NOMO-1 (cell line): ENCODE data around the gene SPEM1.
A peak's percentile ranks its signal among the peaks of the same experiment; 100 is the strongest.

ENCODE experiments used
- DNase-seq, 2 experiments: peaks; one replicate each; lab custom pipeline; 2025; ENCODE audit not compliant: unreplicated experiment in 2 of 2; lab: John Stamatoyannopoulos, UW

The SPEM1 gene

DNA sequence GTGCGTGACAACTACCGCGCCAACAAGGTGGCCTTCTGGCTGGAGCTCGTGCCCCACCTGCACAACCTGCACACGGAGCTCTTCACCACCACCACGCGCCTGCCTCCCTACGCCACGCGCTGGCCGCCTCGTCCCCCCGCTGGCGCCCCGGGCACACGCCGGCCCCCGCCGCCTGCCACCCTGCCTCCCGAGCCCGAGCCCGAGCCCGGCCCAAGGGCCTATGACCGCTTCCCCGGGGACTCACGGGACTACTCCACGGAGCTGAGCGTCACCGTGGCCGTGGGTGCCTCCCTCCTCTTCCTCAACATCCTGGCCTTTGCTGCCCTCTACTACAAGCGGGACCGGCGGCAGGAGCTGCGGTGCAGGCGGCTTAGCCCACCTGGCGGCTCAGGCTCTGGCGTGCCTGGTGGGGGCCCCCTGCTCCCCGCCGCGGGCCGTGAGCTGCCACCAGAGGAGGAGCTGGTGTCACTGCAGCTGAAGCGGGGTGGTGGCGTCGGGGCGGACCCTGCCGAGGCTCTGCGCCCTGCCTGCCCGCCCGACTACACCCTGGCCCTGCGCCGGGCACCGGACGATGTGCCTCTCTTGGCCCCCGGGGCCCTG is 3.0 kb upstream of the SPEM1 start:
- DNase-seq = no peak

- no peak for DNase-seq
These were observed 1.5 kb upstream of the SPEM1 start for GRCh38 chr17:7418472-7419152.

GRCh38 chr17:7421186-7421585 is 1.1 kb downstream of the SPEM1 start:
- DNase-seq = no peak

DNA sequence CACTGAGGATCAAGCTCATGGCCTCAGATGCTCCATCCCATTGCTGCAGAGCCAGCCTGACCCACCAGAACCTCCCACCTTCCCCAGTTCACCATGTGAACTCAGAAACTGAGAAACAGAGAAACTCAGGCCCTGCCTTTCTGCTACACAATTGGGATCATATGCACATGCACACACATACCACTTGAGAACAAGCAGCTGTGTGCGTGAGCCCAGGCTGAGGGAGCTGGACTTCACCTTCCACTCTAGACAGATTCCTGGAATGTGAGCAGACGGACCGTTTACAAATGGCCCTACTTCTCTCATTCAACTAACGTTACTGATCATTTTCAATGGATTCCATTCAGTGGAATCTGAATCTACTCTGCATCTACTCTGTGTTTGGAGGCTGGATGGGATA is 3.6 kb downstream of the SPEM1 start:
- DNase-seq = no peak

- DNase-seq = no peak
These were observed 5.2 kb downstream of the SPEM1 start, which contains the start of gene SPEM2 for GRCh38 chr17:7425316-7425715. Gene SPEM2 (plus strand): TSS chr17:7425616. CDS start chr17:7425689, 73 bp downstream.

GRCh38 chr17:7425756-7426155 is 5.6 kb downstream of the SPEM1 start:
- no peak for DNase-seq

- DNase-seq = no peak
These were observed 6.2 kb downstream of the SPEM1 start for GRCh38 chr17:7426203-7426863.

GRCh38 chr17:7426896-7427489 is 6.9 kb downstream of the SPEM1 start:
- DNase-seq = no peak

- no peak for DNase-seq
These were observed 7.4 kb downstream of the SPEM1 start for GRCh38 chr17:7427549-7427948.

GRCh38 chr17:7428557-7428956 is 8.4 kb downstream of the SPEM1 start, which contains the start of gene SPEM3:
Gene SPEM3 (plus strand): TSS chr17:7428857. CDS start chr17:7428903, 46 bp downstream.
- DNase-seq = no peak

GRCh38 chr17:7429722-7430121 is 9.6 kb downstream of the SPEM1 start:
- no peak for DNase-seq

- DNase-seq = no peak
These were observed 11.1 kb downstream of the SPEM1 start for GRCh38 chr17:7431231-7431630.

- DNase-seq = no peak
These were observed 12.2 kb downstream of the SPEM1 start for GRCh38 chr17:7432296-7432695.

DNA sequence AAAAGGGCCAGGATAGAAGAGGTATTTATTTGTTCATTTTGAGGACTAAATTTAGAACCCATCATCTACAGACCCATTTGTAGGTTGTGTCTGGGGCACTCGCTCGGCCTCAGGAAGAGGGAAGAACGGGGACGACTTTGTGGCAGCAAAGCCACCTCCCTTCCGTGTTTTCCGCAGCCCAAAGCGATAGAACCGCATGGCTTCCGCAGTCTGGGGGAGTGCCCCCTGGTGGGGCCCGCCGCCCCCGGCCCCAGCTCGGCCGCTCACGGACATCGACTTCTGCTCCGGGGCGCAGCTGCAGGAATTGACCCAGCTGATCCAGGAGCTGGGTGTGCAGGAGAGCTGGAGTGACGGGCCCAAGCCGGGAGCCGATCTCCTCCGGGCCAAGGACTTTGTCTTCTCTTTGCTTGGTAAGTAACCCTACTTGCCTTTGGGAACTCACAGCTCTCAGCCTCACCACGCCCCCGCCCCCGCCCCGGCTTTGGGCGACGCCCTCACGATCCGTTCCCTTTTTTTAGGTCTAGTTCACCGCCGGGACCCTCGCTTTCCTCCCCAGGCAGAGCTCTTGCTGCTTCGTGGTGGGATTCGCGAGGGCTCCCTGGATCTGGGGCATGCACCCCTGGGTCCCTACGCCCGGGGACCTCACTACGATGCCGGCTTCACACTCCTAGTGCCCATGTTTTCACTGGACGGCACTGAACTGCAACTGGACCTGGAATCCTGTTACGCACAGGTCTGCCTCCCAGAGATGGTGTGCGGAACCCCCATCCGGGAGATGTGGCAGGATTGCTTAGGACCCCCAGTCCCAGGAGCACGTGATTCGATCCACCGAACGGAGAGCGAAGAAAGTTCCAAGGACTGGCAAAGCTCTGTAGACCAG is 15.8 kb downstream of the SPEM1 start:
- DNase-seq = peak; percentile 69 to 74

- DNase-seq = peak; percentile 77 to 85
These were observed 16.6 kb downstream of the SPEM1 start for GRCh38 chr17:7436556-7437368.

GRCh38 chr17:7437369-7437863 is 17.3 kb downstream of the SPEM1 start:
- DNase-seq = no peak

DNA sequence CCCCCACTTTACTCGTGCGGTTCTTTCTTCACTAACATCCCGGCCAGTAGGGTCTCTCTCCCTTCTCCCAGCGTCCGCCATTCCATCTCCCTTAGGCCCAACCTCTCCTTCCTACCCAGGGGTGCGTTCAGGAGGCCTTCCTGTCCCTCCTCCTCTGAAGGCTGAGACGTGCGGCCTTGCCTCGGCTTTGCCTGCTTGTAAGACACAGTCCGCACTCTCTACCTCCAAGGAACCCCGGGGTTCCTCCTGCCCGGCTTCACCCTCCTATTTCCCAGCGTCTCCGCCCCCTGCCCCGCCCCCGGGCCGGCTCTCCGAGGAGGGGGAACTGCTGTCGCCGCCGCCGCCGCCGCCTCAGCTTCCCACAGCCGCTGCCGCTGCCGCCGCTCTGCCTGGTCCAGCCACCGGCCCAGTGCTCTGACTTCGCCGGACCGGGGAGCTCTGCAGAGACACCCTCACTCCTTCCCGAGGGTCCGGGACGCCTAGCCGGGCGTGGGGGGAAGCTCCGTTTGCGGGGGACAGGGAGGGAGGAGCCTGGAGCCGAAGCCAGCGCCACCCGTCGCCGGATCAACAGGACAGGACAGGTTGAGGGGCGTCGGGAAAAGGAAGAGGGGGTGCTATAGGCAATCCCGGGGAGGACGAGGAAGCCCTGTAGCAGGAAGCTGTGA is 18.0 kb downstream of the SPEM1 start:
- DNase-seq = peak; percentile 39 to 49

DNA sequence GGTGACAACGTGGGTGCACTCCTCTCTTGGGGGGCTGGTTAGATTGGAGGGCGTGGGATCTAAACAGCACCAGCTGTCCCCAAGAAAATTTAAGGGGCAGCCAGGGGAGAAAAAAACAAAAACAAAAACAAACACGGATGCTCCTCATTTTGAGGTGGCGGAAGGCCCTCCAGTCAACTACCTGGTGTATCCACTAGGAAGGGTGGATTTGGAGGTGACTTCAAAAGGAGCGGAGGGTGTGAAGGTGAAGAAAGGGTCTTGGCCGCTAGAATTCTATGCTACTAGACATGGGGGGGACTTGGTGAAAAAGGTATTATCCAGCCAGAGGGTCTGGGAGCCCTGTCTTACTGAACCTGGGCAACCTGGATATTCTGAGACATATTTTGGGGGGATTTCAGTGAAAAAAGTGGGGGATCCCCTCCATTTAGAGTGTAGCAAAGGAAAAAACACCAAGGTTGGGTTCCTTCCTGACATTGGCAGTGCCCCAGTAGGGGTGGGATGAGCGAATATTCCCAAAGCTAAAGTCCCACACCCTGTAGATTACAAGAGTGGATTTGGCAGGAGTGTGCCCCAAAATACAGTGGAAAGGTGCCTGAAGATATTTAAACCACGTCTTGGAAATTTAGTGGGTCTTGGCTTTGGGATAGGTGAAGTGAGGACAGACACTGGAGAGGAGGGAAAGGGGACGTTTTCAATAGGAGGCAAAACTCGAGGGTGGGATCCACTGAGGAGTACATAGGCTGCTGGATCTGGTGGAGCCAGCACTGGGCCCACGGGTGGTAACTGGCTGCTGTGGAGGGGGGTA is 18.7 kb downstream of the SPEM1 start:
- DNase-seq = no peak
